Pancreas (tissue), 10 donors: ENCODE results near the gene S100A8. TPM values are rescaled to one million over a fixed set of nuclear protein-coding genes. Genes with fewer than 3 reads are reported as not detected.
"Not testable (repeated sequence)": the region's sequence is repeated elsewhere in the genome, so short reads cannot be mapped to it uniquely, and the experiment has no call there.

Experiments used
- ATAC-seq, 4 donors: fragments of 200-7000 bp; cut with Tn5 transposase; one replicate each; pipeline versions ENCODE4 v1.8.0 to v1.9.1; 2020; ENCODE audit warnings: mild to moderate bottlenecking in 4 of 4, moderate library complexity in 4 of 4
- DNase-seq, 6 donors: peaks; one replicate each; pipeline ENCODE4 v3.0.0-alpha.2; 2020
- FAIRE-seq: peaks from 2 replicates; lab custom pipeline; 2012; peaks lifted over from hg19 to GRCh38; lab: Jason Lieb, UNC
- H3K27ac ChIP-seq, 4 donors: fragments of 200-600 bp; sonication (generic); 1 replicate in 3 of 4; 2 replicates in 1 of 4; pipeline versions ENCODE4 v1.5.0 to v1.8.0; 2020
- H3K27me3 ChIP-seq, 4 donors: fragments of 200-600 bp; one replicate each; pipeline ENCODE4 v1.8.0; 2021
- H3K36me3 ChIP-seq, 3 donors: fragments of 200-600 bp; sonication (generic) in 1 of 3; one replicate each; pipeline versions ENCODE4 v1.5.0 to v1.8.0; 2020 to 2021
- H3K4me1 ChIP-seq, 3 donors: fragments of 200-600 bp; one replicate each; pipeline ENCODE4 v1.8.0; 2021
- H3K4me3 ChIP-seq, 4 donors: fragments of 200-600 bp; sonication (generic) in 2 of 4; one replicate each; pipeline versions ENCODE4 v1.5.0 to v1.8.0; 2020 to 2021
- H3K9me3 ChIP-seq, 4 donors: fragments of 200-600 bp; one replicate each; pipeline ENCODE4 v1.8.0; 2021
- WGBS, 2 donors: extraction: QIAGEN DNeasy Blood & Tissue Kit; methylation state at CpG; one replicate each; pipeline ENCODE4 v1.1.7; 2013; 5-methylcytosine and 5-hydroxymethylcytosine counted together
- intact Hi-C, 3 donors: fragments of 100-400 bp; cut with DNase I; formaldehyde crosslinking; loops; one replicate each; pipeline versions ENCODE4 v1.11.1 to v1.14.2; 2022
- polyA plus RNA-seq, 2 donors: library from polyadenylated mRNA; stranded (reverse); fragments of 200-250 nt; gene quantifications; one replicate each; pipeline ENCODE4 v1.2.3, GENCODE V29; 2013
- total RNA-seq, 6 donors: library from RNA; stranded (reverse); fragmentation: NEBNext Ultra II Directional in 4 of 6; extraction: Animal tissue kit (Norgen Biotek cat#: 25700) in 4 of 6; gene quantifications; one replicate each; pipeline versions ENCODE4 v1.2.1 to v1.2.4, GENCODE V29; 2021 to 2023
- TF ChIP-seq, protein P1 (sequence below), 4 donors: fragments of 200-600 bp; sonication (generic) in 3 of 4; IDR thresholded peaks; one replicate each; pipeline versions ENCODE4 v1.5.0 to v1.8.0; 2021; ENCODE audit warnings: antibody characterized with exemption in 4 of 4
- donor health status: healthy with polysubstance abuse.
- donor health status: DM: no; HTN: no; CAD: no; lungs with moderate emphysema.
- donor health status: DM: no; HTN: no; CAD: no.
- donor health status: control.
- donor health status: control.
- donor health status: Bipolar disorder and iron deficiency.
- donor health status: DM: yes; HTN: yes; CAD: no.
- donor health status: DM: no; HTN: no; CAD: no.
- donor health status: DM: no; HTN: no; CAD: no.
- donor health status: DM: yes; HTN: yes; CAD: no.

Gene S100A8
- total and polyA plus RNA-seq, 8 donors: 2.0 to 41.9 (median 19.7) TPM

DNA sequence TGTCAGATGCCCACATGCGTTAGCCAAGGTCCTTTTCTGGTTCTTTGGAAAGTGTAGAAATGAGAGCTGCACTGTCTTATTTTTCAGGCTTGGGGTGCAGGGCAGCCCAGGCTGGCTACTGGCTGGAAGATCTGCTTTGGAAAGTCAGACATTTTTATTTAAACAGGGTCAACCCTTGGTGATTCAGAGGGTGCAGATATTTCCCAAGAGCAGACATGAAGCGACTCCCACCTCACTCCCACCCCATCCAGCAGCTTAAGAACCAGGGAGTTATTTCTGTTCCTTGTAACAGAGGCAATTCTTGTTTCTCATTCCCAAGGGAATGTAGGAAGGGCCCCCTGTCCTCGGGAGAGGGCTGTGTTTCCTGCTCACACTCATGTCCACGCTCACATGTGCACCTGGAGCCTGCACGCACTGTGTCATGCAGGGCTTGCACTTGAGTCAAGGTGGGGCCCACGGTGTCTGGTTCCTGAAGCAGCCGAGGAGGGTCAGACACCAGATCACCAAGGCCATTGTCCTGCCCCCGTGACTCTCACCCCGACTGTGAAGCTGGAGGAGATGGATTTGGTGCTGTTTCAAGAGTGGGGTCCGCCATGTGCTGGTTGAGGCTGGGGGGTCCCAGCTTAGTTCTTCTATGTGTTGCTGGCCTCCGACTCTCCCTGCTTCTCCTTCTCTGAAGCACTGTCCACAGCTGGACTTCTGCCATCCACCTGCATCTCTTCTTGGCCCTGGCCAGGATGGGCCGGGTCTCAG lies 26.4 kb upstream of the S100A8 start:
- 50 to 62% methylated on average over 12 of the region's 12 CpGs for WGBS, 2 donors
- DNase-seq: no peak
- TF ChIP-seq, protein P1, sequence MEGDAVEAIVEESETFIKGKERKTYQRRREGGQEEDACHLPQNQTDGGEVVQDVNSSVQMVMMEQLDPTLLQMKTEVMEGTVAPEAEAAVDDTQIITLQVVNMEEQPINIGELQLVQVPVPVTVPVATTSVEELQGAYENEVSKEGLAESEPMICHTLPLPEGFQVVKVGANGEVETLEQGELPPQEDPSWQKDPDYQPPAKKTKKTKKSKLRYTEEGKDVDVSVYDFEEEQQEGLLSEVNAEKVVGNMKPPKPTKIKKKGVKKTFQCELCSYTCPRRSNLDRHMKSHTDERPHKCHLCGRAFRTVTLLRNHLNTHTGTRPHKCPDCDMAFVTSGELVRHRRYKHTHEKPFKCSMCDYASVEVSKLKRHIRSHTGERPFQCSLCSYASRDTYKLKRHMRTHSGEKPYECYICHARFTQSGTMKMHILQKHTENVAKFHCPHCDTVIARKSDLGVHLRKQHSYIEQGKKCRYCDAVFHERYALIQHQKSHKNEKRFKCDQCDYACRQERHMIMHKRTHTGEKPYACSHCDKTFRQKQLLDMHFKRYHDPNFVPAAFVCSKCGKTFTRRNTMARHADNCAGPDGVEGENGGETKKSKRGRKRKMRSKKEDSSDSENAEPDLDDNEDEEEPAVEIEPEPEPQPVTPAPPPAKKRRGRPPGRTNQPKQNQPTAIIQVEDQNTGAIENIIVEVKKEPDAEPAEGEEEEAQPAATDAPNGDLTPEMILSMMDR (IDR thresholded peaks at IDR 0.05): no peak
- intact Hi-C loops: no loop called here
- H3K27ac ChIP-seq: no peak overlapping the region
- H3K4me3 ChIP-seq: no peak overlapping the region
- H3K4me1 ChIP-seq: no peaks in the 10 kb centered on the region
- no peak for FAIRE-seq
- no peaks in the 10 kb centered on the region for H3K36me3 ChIP-seq
- no peaks in the 10 kb centered on the region for H3K9me3 ChIP-seq
- ATAC-seq: no peak
- H3K27me3 ChIP-seq: no peaks in the 10 kb centered on the region

DNA sequence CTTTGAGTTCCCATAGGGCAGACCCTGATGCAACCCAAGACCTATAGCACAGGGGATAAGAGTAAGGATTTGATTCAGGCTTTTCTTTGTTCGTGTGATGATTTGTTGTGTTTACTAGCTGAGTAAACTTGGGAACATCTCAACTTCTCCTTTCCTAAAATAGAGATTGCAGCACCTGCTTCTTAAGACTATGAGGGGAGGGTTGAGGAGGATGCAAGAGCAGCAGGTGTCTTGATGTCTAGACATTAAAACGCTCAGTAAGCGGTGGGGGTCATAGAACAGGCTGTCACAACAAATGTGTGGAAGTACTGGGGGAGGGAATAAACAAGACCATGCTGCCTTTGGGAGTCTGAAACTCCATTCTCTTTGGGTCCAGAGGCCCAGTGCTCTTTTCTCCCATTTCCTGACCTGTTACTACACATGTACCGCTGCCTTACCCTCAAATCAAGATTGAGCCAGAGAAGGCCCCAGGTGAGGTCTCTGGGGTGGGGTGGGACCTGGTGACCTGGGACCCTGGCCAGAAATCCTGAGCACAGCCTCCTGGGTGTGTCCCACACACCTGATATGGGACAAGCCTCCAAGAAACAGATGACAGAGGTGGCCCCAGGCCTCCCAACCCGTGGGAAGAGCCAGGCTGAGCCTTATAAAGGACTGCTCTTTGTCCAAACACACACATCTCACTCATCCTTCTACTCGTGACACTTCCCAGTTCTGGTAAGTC lies 25.1 kb upstream of the S100A8 start, which contains the start of gene S100A7A:
Gene S100A7A, plus strand, starts transcription at position 671 of the 721 bp plus-strand sequence. CDS start 1,563 bp downstream, outside the sequence.
- Histone ChIP-seq H3K27ac (no peak within 1 kb of the TSS), H3K9me3 (no peaks in the 10 kb centered on the region), H3K4me3 (no peak within 1 kb of the TSS), H3K27me3 (no peaks in the 10 kb centered on the region), H3K36me3 (no peaks in the 10 kb centered on the region), H3K4me1 (no peaks in the 10 kb centered on the region)
- TF ChIP-seq, protein P1 (IDR thresholded peaks at IDR 0.05): no peak
- WGBS, 2 donors: 49 to 58% methylated on average over 6 of the region's 6 CpGs
- intact Hi-C loops: no loop called here
- DNase-seq (no peak), FAIRE-seq (no peak), ATAC-seq (no peak)

DNA sequence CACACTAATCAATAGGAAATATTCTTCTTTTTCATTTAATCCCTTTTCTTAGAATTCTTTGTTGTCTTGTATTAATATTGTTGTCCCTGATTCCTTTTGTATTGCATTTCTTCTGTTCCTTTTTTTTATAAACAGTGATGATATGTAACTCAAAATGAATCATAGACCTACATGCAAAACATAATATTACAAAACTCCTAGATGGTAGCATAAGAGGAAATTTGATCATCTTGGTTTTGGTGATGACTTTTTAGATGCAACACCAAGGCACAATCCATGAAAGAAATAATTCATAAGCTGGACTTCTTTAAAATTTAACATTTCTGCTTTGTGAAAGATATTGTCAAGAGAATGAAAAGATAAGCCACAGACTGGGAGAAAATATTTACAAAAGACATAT lies 23.1 kb upstream of the S100A8 start:
- FAIRE-seq: not testable (repeated sequence)

DNA sequence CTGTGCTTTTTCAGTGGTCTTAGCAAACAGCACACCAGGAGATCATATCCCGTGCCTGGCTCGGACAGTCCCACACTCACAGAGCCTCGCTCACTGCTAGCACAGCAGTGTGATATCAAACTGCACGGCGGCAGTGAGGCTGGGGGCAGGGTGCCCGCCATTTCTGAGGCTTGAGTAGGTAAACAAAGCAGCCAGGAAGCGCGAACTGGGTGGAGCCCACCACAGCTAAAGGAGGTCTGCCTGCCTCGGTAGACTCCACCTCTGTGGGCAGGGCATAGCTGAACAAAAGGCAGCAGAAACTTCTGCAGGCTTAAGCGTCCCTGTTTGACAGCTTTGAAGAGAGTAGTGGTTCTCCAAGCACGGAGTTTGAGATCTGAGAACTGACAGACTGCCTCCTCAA lies 16.4 kb upstream of the S100A8 start:
- H3K4me3 ChIP-seq, FAIRE-seq, intact Hi-C loops, H3K27me3 ChIP-seq, H3K27ac ChIP-seq, H3K9me3 ChIP-seq, ATAC-seq, H3K36me3 ChIP-seq, DNase-seq, H3K4me1 ChIP-seq: not testable (repeated sequence)
- 40 to 46% methylated on average over 11 of the region's 11 CpGs for WGBS, 2 donors

More for the DNA sequence above, 23.1 kb upstream of the S100A8 start:
- intact Hi-C loops, H3K36me3 ChIP-seq, H3K4me1 ChIP-seq, H3K4me3 ChIP-seq, ATAC-seq, H3K27ac ChIP-seq, DNase-seq, H3K9me3 ChIP-seq, H3K27me3 ChIP-seq: not testable (repeated sequence)

DNA sequence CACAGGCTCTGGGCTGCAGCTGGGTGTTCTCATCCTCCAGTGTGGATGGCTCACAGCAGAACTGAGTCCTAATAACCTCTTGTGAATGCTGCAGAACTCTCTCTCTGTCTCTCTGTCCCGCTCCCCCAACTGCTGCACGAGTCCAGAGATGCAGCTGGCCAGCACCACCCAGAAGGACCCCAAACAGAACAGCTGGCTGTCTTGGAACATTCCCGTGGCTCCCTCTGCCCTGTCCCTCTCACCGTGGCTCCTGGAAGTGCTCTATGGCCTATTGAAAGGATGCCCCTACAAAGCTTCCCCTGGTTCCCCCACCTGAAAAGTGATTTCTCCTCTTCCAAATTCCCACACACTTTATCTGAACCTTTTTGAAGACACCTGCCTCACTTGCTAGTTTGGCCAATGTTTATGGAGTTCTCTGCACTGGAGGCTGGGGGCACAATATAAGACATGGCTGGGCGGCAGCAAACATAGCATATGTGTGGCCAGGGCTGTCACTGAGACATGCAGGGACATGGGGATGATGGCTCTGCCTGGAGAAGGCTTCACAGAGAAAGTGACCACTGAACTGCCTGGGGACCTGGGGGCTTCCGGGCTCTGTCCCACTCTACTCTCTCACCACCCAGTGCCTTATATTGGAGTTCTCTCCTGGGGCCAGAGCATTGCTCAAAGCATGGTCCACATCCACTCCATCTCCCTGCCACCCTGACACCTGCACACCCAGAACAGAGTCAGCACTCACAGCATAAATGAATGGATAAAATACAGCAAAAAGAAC lies 15.1 kb upstream of the S100A8 start:
- H3K4me1 ChIP-seq, H3K4me3 ChIP-seq, ATAC-seq, FAIRE-seq, H3K9me3 ChIP-seq, intact Hi-C loops, H3K27ac ChIP-seq, H3K36me3 ChIP-seq, H3K27me3 ChIP-seq, DNase-seq: not testable (repeated sequence)
- WGBS, 2 donors: 52 to 61% methylated on average over 6 of the region's 6 CpGs

DNA sequence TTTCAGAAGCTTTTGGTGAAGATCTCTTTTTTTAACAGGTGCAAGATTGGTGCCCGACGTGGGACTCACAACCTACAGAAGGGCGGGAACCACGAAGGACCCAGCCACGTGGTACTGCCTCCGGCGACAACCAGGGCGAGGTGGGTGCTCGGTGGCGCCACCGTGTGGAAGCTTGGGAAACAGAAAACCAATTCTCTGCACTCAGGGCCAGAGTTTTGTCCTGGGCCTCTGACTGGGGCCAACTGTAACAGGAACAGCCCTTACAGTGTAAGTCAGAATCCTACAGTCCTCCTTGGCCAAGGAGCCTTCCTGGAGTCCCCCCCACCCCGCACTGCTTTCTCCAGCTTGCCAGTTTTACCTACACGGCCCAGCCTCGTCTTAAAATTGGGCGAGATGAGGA lies 13.9 kb upstream of the S100A8 start:
- Histone ChIP-seq H3K4me3 (no peak overlapping the region), H3K9me3 (no peaks in the 10 kb centered on the region), H3K4me1 (no peaks in the 10 kb centered on the region), H3K36me3 (no peaks in the 10 kb centered on the region), H3K27ac (no peak overlapping the region), H3K27me3 (no peaks in the 10 kb centered on the region)
- TF ChIP-seq, protein P1 (IDR thresholded peaks at IDR 0.05): peak in 2 of 4 donors; percentile 12 to 19
- intact Hi-C loops: no loop called here
- ATAC-seq (peak in 2 of 4 donors; percentile 45 to 54), FAIRE-seq (no peak), DNase-seq (peak in 2 of 6 donors; percentile 13 to 66)
- WGBS, 2 donors: 35 to 44% methylated on average over 15 of the region's 15 CpGs
